PFSK-1 (cell line): Measurements from ENCODE around the gene UNC5B.

Source experiments
- FOXP2 ChIP-seq: optimal IDR thresholded peaks from 2 replicates; pipeline ENCODE3; 2011; ENCODE audit warnings: borderline replicate concordance, control low read depth, inconsistent platforms; ENCODE audit not compliant: insufficient read depth; ENCODE audit errors: extremely low read length, extremely low read depth
- POLR2AphosphoS5 ChIP-seq: IDR thresholded peaks from 2 replicates; pipeline ENCODE4 v1.6.1; 2012; ENCODE audit warnings: low read depth, mild to moderate bottlenecking, control low read depth, low read length, moderate library complexity
- SIN3A ChIP-seq: IDR thresholded peaks from 2 replicates; pipeline ENCODE4 v1.6.1; 2012; ENCODE audit warnings: mild to moderate bottlenecking, low read length, moderate library complexity, borderline replicate concordance; ENCODE audit not compliant: insufficient read depth
- TAF1 ChIP-seq: IDR thresholded peaks from 2 replicates; pipeline ENCODE4 v1.6.1; 2012; ENCODE audit warnings: low read length, control low read depth, borderline replicate concordance; ENCODE audit not compliant: insufficient read depth
- TF ChIP-seq, protein P1 (sequence below), 2 experiments: IDR thresholded peaks; 2 replicates each; pipeline versions ENCODE4 v1.6.1 to v1.8.0; 2011 to 2012; ENCODE audit warnings: low read depth in 2 of 2, low read length in 2 of 2, control low read depth in 1 of 2, inconsistent platforms in 1 of 2, mild to moderate bottlenecking in 1 of 2, moderate library complexity in 1 of 2; ENCODE audit not compliant: insufficient read depth in 1 of 2

Gene UNC5B

DNA sequence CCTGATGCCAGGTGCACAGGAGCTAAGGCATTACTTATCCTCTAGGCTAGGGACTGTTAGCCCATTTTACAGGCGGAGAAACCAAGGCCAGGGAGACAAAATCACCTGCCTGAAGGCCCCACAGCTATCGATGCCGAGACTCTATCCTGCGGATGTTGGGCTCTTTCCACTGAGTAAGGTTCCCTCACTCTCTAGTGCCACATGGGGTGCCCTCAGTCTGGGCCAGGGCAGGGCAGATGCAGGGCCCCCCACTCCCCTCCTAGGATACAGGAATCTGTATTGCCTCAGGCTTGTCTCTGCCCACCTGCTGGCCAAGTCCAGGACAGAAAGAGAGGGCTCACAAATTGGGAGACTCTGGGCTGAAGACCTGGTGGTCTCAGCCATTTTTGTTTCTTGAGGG lies 45.7 kb downstream of the UNC5B start:
- TF ChIP-seq SIN3A (no peak), FOXP2 (no peak), TAF1 (no peak), POLR2AphosphoS5 (no peak)
- TF ChIP-seq, protein P1, sequence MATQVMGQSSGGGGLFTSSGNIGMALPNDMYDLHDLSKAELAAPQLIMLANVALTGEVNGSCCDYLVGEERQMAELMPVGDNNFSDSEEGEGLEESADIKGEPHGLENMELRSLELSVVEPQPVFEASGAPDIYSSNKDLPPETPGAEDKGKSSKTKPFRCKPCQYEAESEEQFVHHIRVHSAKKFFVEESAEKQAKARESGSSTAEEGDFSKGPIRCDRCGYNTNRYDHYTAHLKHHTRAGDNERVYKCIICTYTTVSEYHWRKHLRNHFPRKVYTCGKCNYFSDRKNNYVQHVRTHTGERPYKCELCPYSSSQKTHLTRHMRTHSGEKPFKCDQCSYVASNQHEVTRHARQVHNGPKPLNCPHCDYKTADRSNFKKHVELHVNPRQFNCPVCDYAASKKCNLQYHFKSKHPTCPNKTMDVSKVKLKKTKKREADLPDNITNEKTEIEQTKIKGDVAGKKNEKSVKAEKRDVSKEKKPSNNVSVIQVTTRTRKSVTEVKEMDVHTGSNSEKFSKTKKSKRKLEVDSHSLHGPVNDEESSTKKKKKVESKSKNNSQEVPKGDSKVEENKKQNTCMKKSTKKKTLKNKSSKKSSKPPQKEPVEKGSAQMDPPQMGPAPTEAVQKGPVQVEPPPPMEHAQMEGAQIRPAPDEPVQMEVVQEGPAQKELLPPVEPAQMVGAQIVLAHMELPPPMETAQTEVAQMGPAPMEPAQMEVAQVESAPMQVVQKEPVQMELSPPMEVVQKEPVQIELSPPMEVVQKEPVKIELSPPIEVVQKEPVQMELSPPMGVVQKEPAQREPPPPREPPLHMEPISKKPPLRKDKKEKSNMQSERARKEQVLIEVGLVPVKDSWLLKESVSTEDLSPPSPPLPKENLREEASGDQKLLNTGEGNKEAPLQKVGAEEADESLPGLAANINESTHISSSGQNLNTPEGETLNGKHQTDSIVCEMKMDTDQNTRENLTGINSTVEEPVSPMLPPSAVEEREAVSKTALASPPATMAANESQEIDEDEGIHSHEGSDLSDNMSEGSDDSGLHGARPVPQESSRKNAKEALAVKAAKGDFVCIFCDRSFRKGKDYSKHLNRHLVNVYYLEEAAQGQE (IDR thresholded peaks at IDR 0.05; ENCODE audit: insufficient read depth in 1 of 2, low read depth in 2 of 2, low read length in 2 of 2) = no peak

DNA sequence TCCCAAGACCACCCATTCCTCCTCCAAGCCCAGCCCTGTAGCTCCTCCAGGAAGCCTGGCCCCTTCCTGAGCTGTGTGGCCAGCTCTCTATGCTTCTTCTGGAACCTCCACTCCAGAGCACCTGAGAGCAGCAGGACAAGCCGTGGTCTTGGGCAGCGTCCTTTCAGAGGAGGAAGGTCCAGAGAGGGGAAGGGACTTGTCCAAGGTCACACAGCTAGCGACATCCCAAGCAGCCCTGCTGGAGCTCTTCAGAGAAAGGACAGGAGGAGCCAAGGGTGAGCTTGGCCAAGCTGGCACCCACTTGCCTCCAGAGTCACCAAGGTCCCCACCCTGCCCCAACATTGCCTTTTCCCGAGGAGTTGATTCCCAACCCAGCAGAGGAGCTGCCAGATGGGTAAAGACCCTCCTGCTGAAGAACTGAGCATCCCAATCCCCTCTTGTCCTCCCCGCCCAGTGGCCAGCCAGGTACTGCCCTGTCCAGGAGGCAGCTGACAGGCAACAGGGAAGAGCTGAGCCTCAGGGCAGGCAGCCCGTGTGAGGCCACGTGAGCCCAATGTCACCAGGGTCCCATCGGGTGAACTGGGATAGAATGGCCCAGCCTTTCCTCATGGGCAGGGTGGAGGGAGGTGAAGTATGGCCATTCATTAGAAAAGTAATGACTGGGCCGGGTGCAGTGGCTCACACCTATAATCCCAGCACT lies 46.2 kb downstream of the UNC5B start:
- no peak for TF ChIP-seq POLR2AphosphoS5
- TF ChIP-seq, protein P1 (IDR thresholded peaks at IDR 0.05; ENCODE audit: insufficient read depth in 1 of 2, low read depth in 2 of 2, low read length in 2 of 2) = no peak
- no peak for TF ChIP-seq TAF1
- TF ChIP-seq SIN3A = no peak
- no peak for TF ChIP-seq FOXP2

DNA sequence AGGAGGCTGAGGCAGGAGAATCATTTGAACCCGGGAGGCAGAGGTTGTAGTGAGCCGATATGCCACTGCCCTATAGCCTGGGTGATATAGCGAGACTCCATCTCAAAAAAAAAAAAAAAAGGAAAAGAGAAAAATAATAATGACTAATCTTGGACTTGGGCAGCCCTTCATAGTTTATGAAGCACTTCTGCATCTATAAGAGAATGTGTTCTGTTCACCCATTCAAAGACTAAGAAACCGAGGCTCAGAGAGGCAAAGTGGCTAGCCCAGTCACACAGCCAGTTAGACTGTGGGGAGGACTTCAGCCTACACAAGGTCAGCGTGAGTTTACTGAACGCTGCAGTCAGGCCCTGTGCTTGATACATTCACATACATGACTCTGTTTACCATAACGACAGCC lies 46.9 kb downstream of the UNC5B start:
- TF ChIP-seq FOXP2 (no peak), TAF1 (no peak), SIN3A (no peak), POLR2AphosphoS5 (no peak)
- TF ChIP-seq, protein P1 (IDR thresholded peaks at IDR 0.05; ENCODE audit: insufficient read depth in 1 of 2, low read depth in 2 of 2, low read length in 2 of 2) = no peak

DNA sequence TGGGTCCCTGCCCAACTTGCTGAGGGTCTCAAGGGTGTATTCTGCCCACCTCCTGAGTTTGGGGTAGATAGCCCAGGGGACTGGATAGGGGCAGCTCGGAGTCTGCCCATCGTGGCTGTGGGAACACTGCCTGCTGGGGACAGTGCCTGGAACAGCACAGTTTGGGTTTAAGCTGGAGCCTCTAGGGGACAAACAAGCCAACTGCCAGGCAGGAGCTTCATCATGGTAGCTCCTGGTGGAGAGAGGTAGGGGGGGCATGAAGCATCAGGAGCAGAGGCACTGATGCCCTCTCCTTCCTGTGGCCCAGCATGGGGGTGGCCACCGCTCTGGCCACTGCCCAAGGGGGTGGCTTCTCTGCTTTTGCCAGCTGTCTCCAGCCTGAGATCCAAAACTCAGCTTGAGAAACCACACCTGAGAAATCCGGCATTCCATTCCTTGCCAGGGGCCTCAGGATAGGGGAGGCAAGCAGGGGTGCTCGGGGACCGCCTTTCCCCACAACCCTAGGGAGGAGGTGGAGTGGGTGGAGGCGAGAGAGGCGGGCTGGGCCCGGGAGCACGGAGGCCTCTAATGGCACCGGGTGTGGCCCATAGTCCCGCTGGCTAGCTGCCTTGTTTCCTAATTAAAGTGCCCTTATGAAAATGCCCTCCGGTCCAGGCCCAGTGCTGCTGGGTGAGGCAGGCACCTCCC lies 47.6 kb downstream of the UNC5B start:
- TF ChIP-seq, protein P1 (IDR thresholded peaks at IDR 0.05; ENCODE audit: insufficient read depth in 1 of 2, low read depth in 2 of 2, low read length in 2 of 2) = no peak
- TF ChIP-seq FOXP2 (no peak), SIN3A (no peak), TAF1 (no peak)
